ENCODE measurements around the gene PKHD1.

PKHD1 gene

DNA sequence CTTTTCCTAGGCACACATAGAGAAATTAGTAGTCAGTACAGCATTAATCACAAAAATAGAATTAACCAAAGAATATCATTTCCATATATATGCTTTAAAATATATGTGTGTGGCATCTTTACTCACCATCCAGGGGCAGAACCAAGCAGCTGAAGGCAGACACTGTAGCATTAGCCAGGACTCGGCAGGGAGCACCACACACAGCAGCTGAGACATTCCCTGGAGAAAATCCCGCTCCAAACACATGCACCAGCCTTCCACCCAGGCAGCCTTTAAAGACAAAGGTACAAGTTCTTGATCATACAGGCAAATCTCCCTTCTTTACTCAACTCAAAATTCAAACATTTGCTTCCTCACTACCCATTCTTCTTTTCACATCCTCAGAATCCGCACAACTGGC, 64.7 kb downstream of the PKHD1 start:
- Histone ChIP-seq H3F3A (ENCODE audit: insufficient read depth, low read length) (no peaks in the 10 kb centered on the region), H3K27me3 (ENCODE audit: insufficient read depth, low read length) (no peaks in the 10 kb centered on the region), H3K4me2 (ENCODE audit: low read length) (no peak overlapping the region), H4K20me1 (ENCODE audit: insufficient read depth, low read length) (no peaks in the 10 kb centered on the region), H2AFZ (ENCODE audit: low read length) (no peak overlapping the region), H3K9me2 (ENCODE audit: low read depth, low read length) (no peaks in the 10 kb centered on the region), H3K9me3 (ENCODE audit: low read length) (no peaks in the 10 kb centered on the region), H3K4me1 (ENCODE audit: insufficient read depth, low read length, severe bottlenecking) (no peaks in the 10 kb centered on the region), H3K4me3 (ENCODE audit: low read depth, low read length, poor library complexity, severe bottlenecking) (no peak overlapping the region), H3K9ac (ENCODE audit: low read length) (no peak overlapping the region), H3K79me2 (ENCODE audit: insufficient read depth, low read length) (no peaks in the 10 kb centered on the region), H3K27ac (ENCODE audit: low read depth, low read length, poor library complexity, severe bottlenecking) (no peak overlapping the region), H3K36me3 (ENCODE audit: insufficient read depth, low read length) (no peaks in the 10 kb centered on the region)
- no peak for TF ChIP-seq EZH2 (IDR thresholded peaks at IDR 0.05; ENCODE audit: borderline replicate concordance, low read length)
- TF ChIP-seq, protein P1, sequence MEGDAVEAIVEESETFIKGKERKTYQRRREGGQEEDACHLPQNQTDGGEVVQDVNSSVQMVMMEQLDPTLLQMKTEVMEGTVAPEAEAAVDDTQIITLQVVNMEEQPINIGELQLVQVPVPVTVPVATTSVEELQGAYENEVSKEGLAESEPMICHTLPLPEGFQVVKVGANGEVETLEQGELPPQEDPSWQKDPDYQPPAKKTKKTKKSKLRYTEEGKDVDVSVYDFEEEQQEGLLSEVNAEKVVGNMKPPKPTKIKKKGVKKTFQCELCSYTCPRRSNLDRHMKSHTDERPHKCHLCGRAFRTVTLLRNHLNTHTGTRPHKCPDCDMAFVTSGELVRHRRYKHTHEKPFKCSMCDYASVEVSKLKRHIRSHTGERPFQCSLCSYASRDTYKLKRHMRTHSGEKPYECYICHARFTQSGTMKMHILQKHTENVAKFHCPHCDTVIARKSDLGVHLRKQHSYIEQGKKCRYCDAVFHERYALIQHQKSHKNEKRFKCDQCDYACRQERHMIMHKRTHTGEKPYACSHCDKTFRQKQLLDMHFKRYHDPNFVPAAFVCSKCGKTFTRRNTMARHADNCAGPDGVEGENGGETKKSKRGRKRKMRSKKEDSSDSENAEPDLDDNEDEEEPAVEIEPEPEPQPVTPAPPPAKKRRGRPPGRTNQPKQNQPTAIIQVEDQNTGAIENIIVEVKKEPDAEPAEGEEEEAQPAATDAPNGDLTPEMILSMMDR (IDR thresholded peaks at IDR 0.05; ENCODE audit: low read length): no peak

DNA sequence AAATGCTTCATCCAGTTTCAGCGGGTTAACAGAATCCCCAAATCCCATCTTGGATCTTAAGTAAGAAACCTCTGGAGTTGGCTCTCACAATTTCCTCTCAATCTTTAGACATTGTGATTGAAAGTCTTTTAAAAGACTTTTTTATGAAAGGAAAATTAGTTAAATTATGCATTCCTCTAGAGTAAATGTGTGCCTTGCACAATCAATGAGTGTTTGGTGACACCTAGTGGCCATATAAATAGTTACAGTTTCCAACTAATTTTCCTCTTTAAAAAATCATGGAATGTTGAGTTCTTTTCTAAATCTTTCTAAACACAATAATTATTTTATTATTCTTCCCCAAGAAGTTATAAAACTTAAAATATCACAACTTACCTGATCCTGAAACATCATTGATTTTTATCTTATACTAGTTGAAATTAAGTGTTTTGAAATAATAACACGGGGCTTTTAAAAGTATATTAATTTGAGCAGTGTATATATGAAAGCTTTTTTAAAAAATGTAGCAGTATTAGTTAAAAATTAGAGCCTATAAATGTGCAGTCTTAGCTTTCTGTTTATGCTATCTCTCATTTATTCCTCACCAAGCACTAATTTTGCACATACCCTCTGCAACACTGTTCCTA, 66.4 kb downstream of the PKHD1 start:
- TF ChIP-seq EZH2 (IDR thresholded peaks at IDR 0.05; ENCODE audit: borderline replicate concordance, low read length): no peak
- TF ChIP-seq, protein P1 (IDR thresholded peaks at IDR 0.05; ENCODE audit: low read length): peak; percentile 83
- Histone ChIP-seq H3K27ac (ENCODE audit: low read depth, low read length, poor library complexity, severe bottlenecking) (no peak overlapping the region), H3K9me3 (ENCODE audit: low read length) (no peaks in the 10 kb centered on the region)

DNA sequence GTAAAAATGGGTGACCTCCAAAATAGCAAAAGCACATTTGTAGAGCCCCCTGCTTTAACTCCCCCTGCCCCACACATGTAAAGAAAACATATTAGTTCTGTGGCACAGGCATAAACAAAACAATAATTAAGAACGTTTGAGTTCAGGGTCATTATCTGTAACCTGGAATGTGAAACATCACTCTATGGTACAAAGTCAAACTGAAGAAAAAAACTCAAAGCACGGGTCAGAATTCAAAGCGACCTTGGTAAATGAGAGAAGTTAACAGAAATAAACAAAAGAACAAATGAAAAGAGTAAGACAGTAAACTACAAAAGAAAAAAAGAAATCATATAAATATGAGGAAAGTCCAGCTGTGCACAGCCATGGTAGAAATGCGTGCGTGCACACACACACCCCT, 67.5 kb downstream of the PKHD1 start:
- no peaks in the 10 kb centered on the region for H3F3A ChIP-seq (ENCODE audit: insufficient read depth, low read length)
- H2AFZ ChIP-seq (ENCODE audit: low read length): no peak overlapping the region
- no peak overlapping the region for H3K4me2 ChIP-seq (ENCODE audit: low read length)
- H3K27ac ChIP-seq (ENCODE audit: low read depth, low read length, poor library complexity, severe bottlenecking): no peak overlapping the region
- H3K4me1 ChIP-seq (ENCODE audit: insufficient read depth, low read length, severe bottlenecking): no peaks in the 10 kb centered on the region
- no peaks in the 10 kb centered on the region for H3K36me3 ChIP-seq (ENCODE audit: insufficient read depth, low read length)
- no peaks in the 10 kb centered on the region for H3K9me3 ChIP-seq (ENCODE audit: low read length)
- no peaks in the 10 kb centered on the region for H4K20me1 ChIP-seq (ENCODE audit: insufficient read depth, low read length)
- no peaks in the 10 kb centered on the region for H3K27me3 ChIP-seq (ENCODE audit: insufficient read depth, low read length)
- H3K4me3 ChIP-seq (ENCODE audit: low read depth, low read length, poor library complexity, severe bottlenecking): no peak overlapping the region
- no peaks in the 10 kb centered on the region for H3K9me2 ChIP-seq (ENCODE audit: low read depth, low read length)
- H3K9ac ChIP-seq (ENCODE audit: low read length): no peak overlapping the region
- TF ChIP-seq, protein P1 (IDR thresholded peaks at IDR 0.05; ENCODE audit: low read length): no peak
- TF ChIP-seq EZH2 (IDR thresholded peaks at IDR 0.05; ENCODE audit: borderline replicate concordance, low read length): no peak
- no peaks in the 10 kb centered on the region for H3K79me2 ChIP-seq (ENCODE audit: insufficient read depth, low read length)

More for the DNA sequence above, 66.4 kb downstream of the PKHD1 start:
- no peaks in the 10 kb centered on the region for H3K9me2 ChIP-seq (ENCODE audit: low read depth, low read length)
- no peaks in the 10 kb centered on the region for H4K20me1 ChIP-seq (ENCODE audit: insufficient read depth, low read length)
- no peaks in the 10 kb centered on the region for H3K79me2 ChIP-seq (ENCODE audit: insufficient read depth, low read length)
- no peak overlapping the region for H3K9ac ChIP-seq (ENCODE audit: low read length)
- H2AFZ ChIP-seq (ENCODE audit: low read length): no peak overlapping the region
- no peaks in the 10 kb centered on the region for H3K4me1 ChIP-seq (ENCODE audit: insufficient read depth, low read length, severe bottlenecking)
- H3K4me3 ChIP-seq (ENCODE audit: low read depth, low read length, poor library complexity, severe bottlenecking): no peak overlapping the region
- no peaks in the 10 kb centered on the region for H3K27me3 ChIP-seq (ENCODE audit: insufficient read depth, low read length)
- H3F3A ChIP-seq (ENCODE audit: insufficient read depth, low read length): no peaks in the 10 kb centered on the region
- H3K4me2 ChIP-seq (ENCODE audit: low read length): no peak overlapping the region
- no peaks in the 10 kb centered on the region for H3K36me3 ChIP-seq (ENCODE audit: insufficient read depth, low read length)

Measured in OCI-LY1 (cell line).